Measurements from ENCODE around the gene PRMT5.

DNA sequence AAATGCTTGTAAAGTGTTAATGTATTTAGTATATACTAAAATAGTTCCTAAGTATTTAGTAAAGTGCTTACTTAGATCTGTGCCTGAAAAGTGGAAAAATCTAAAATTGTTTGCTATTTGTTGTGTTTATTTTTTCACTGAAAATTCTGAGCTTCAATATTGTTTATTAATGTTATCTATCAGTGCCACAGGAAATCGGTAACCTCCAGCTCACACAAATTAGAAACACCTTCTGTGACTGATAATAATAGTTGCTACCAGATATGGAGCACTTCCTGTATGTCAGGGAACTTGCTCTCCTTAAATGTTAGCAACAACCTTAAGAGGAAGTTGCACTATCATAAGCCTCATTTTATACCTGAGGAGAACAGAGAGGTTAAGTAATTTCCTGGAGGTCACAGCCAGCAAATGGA is 58.4 kb downstream of the PRMT5 start:
- TF ChIP-seq, protein P1, sequence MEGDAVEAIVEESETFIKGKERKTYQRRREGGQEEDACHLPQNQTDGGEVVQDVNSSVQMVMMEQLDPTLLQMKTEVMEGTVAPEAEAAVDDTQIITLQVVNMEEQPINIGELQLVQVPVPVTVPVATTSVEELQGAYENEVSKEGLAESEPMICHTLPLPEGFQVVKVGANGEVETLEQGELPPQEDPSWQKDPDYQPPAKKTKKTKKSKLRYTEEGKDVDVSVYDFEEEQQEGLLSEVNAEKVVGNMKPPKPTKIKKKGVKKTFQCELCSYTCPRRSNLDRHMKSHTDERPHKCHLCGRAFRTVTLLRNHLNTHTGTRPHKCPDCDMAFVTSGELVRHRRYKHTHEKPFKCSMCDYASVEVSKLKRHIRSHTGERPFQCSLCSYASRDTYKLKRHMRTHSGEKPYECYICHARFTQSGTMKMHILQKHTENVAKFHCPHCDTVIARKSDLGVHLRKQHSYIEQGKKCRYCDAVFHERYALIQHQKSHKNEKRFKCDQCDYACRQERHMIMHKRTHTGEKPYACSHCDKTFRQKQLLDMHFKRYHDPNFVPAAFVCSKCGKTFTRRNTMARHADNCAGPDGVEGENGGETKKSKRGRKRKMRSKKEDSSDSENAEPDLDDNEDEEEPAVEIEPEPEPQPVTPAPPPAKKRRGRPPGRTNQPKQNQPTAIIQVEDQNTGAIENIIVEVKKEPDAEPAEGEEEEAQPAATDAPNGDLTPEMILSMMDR (conservative IDR thresholded peaks at IDR 0.05; ENCODE audit: low read length) = no peak
- TF ChIP-seq EZH2phosphoT487 (IDR thresholded peaks at IDR 0.05; ENCODE audit: borderline replicate concordance) = no peak
